Bronchial epithelial cell (primary cell): Measurements from ENCODE around the gene WDR7. TPM values are rescaled to one million over a fixed set of nuclear protein-coding genes. Genes with fewer than 3 reads are reported as not detected.
A peak's percentile ranks its signal among the peaks of the same experiment; 100 is the strongest.

Source experiments
- DNase-seq: peaks from one replicate; pipeline ENCODE4 v3.0.0-alpha.2; 2010; ENCODE audit warnings: low read depth
- FAIRE-seq: peaks from 2 replicates; lab custom pipeline; 2011; peaks lifted over from hg19 to GRCh38; lab: Jason Lieb, UNC
- H3K27me3 ChIP-seq: 2 replicates; pipeline ENCODE4 v1.5.1; 2011; ENCODE audit warnings: low read length; ENCODE audit not compliant: control insufficient read depth, insufficient read depth
- H3K36me3 ChIP-seq: 2 replicates; pipeline ENCODE4 v1.5.1; 2011; ENCODE audit warnings: low read length; ENCODE audit not compliant: control insufficient read depth, insufficient read depth
- H3K4me3 ChIP-seq: 2 replicates; pipeline ENCODE4 v1.5.1; 2011; ENCODE audit warnings: mild to moderate bottlenecking, low read depth, low read length, control low read depth
- total RNA-seq: library from RNA; depleted of rRNA; stranded (reverse); fragments of >200 nt; gene quantifications from 2 replicates; pipeline ENCODE4 v1.2.1, GENCODE V29; 2014
- TF ChIP-seq, protein P1 (sequence below): IDR thresholded peaks from 2 replicates; pipeline ENCODE4 v1.5.1; 2011; ENCODE audit warnings: mild to moderate bottlenecking, moderate library complexity, low read length, control low read depth, inconsistent platforms; ENCODE audit not compliant: insufficient read depth, severe bottlenecking

The WDR7 gene
- total RNA-seq, 1 donor from 2014 or later, result 14.5 TPM

GRCh38 chr18:57075716-57076400 lies 424.7 kb downstream of the WDR7 start:
- TF ChIP-seq, protein P1, sequence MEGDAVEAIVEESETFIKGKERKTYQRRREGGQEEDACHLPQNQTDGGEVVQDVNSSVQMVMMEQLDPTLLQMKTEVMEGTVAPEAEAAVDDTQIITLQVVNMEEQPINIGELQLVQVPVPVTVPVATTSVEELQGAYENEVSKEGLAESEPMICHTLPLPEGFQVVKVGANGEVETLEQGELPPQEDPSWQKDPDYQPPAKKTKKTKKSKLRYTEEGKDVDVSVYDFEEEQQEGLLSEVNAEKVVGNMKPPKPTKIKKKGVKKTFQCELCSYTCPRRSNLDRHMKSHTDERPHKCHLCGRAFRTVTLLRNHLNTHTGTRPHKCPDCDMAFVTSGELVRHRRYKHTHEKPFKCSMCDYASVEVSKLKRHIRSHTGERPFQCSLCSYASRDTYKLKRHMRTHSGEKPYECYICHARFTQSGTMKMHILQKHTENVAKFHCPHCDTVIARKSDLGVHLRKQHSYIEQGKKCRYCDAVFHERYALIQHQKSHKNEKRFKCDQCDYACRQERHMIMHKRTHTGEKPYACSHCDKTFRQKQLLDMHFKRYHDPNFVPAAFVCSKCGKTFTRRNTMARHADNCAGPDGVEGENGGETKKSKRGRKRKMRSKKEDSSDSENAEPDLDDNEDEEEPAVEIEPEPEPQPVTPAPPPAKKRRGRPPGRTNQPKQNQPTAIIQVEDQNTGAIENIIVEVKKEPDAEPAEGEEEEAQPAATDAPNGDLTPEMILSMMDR, result no peak
- no peak for DNase-seq
- Histone ChIP-seq H3K4me3 (no peak overlapping the region), H3K36me3 (no peaks in the 10 kb centered on the region), H3K27me3 (no peaks in the 10 kb centered on the region)
- FAIRE-seq, result no peak

- Histone ChIP-seq H3K36me3 (no peaks in the 10 kb centered on the region), H3K27me3 (no peaks in the 10 kb centered on the region), H3K4me3 (no peak overlapping the region)
- DNase-seq (no peak), FAIRE-seq (no peak)
- TF ChIP-seq, protein P1, result no peak
Observed at GRCh38 chr18:57077005-57077765, 426.0 kb downstream of the WDR7 start.

DNA sequence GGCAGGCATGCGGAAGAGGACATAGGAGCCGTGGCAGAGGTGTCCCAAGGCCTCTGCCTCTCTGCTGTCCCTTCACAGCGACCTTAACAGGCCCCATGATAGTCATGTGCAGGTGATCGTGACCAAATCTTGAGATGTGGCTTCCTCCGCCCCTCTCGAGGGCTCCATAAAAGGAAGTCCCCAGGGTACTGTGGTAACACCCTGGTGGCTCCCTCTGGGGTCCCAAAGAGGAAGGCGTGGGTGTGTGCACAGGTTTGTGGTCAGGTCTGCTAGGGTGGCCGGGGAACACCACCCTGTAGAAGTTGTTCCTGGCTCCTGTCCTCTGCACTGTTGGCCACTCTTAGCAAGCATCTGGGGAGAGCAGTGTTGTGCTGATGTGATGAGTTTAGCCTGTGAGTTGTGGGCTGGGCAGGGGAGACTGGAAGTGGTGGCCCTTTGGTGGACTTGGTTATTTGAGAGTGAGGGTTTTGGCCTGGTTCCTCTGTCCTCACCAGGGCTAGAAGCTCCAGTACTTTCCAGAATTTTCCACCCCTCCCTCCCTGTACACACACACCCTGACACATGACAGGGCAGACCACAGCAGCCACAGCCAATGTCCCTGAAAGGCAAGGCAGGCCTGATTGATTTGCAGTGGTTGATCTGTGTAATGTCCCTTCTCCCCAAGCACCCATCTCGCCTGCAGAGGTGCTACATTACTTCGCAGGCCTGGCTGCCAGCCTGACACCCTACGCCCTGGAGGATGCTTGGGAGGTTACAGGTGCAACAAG lies 426.8 kb downstream of the WDR7 start:
- Histone ChIP-seq H3K4me3 (no peak overlapping the region), H3K27me3 (no peaks in the 10 kb centered on the region), H3K36me3 (no peaks in the 10 kb centered on the region)
- FAIRE-seq (no peak), DNase-seq (no peak)
- TF ChIP-seq, protein P1, result no peak

- TF ChIP-seq, protein P1, result no peak
- FAIRE-seq (peak; percentile 81), DNase-seq (no peak)
- no peak overlapping the region for H3K4me3 ChIP-seq
- no peaks in the 10 kb centered on the region for H3K27me3 ChIP-seq
- H3K36me3 ChIP-seq, result no peaks in the 10 kb centered on the region
Observed at GRCh38 chr18:57078614-57079013, 427.5 kb downstream of the WDR7 start.

GRCh38 chr18:57080479-57080878 lies 429.3 kb downstream of the WDR7 start:
- no peak for DNase-seq
- TF ChIP-seq, protein P1, result no peak
- H3K4me3 ChIP-seq, result no peak overlapping the region
- H3K27me3 ChIP-seq, result no peaks in the 10 kb centered on the region
- H3K36me3 ChIP-seq, result no peaks in the 10 kb centered on the region
- no peak for FAIRE-seq
